Measurements from ENCODE around the gene RGS6. TPM values are rescaled to one million over a fixed set of nuclear protein-coding genes. Genes with fewer than 3 reads are reported as not detected.

The RGS6 gene
- total and polyA plus RNA-seq, 8 donors, result 0.06 to 0.47 (median 0.20) TPM; not detected in 1

- H3K9me3 ChIP-seq, result no peaks in the 10 kb centered on the region
- no peak for DNase-seq
- intact Hi-C loops (cut with DNase I), result no loop called here
- no peaks in the 10 kb centered on the region for H3K36me3 ChIP-seq
- H3K27ac ChIP-seq, result no peak overlapping the region
- no peak for TF ChIP-seq CTCF (IDR thresholded peaks at IDR 0.05)
- ATAC-seq, result no peak
- FAIRE-seq, result no peak
- no peaks in the 10 kb centered on the region for H3K27me3 ChIP-seq
- H3K4me3 ChIP-seq, result no peak overlapping the region
- peaks cover 0 to 3% (median 0%) of the 10 kb centered on the region in 3 donors for H3K4me1 ChIP-seq
- 91 to 95% methylated on average over 4 of the region's 4 CpGs for WGBS, 2 donors
Measured at GRCh38 chr14:72611506-72611905, 679.3 kb downstream of the RGS6 start.

- no peaks in the 10 kb centered on the region for H3K9me3 ChIP-seq
- H3K4me1 ChIP-seq, result peaks cover 0 to 3% (median 0%) of the 10 kb centered on the region in 3 donors
- H3K27ac ChIP-seq, result no peak overlapping the region
- no peak for FAIRE-seq
- no peak for TF ChIP-seq CTCF (IDR thresholded peaks at IDR 0.05)
- no peak overlapping the region for H3K4me3 ChIP-seq
- intact Hi-C loops (cut with DNase I), result no loop called here
- ATAC-seq, result no peak
- WGBS, 2 donors, result 94 to 96% methylated on average over 4 of the region's 4 CpGs
- no peaks in the 10 kb centered on the region for H3K27me3 ChIP-seq
- no peak for DNase-seq
- no peaks in the 10 kb centered on the region for H3K36me3 ChIP-seq
Measured at GRCh38 chr14:72612041-72612440, 679.8 kb downstream of the RGS6 start.

DNA sequence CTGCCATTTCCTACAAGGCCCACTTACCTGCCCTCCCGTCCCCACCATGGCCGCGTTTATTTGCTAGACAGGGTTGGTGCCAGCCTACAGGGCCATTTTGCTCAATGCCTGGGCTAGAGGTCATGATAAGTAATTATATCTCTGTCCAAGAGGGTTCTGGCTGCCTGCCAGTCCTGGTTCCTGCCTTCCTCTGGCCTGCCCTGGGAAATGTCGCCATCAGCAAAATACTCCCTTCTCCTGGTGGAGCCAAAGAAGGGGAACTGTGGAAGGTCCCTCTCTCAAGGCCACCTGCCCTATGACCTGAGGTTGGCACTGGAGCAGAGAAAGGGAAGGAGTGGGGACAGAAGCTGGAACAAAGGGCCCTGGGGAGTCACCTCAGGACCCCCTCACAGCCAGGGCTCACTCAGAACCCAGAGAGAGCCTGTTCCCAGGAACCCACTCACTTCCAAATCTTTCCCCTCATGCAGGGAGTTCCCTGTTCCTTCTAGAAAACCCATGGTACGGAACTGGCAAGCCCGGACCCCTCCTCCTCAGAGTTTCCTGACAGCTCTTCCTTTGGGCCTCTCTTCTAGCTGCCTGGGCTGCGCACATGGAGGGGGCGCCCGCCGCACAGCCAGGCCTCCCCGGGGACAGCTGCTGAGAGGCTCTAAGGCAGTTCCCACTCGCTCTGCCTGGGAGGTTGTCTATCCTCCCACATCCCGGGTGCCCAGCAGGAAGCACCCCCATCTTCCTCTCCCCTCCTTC lies 681.2 kb downstream of the RGS6 start:
- Histone ChIP-seq H3K4me3 (no peak overlapping the region), H3K36me3 (no peaks in the 10 kb centered on the region), H3K9me3 (no peaks in the 10 kb centered on the region), H3K4me1 (peaks cover 0 to 3% (median 0%) of the 10 kb centered on the region in 3 donors), H3K27ac (no peak overlapping the region), H3K27me3 (no peaks in the 10 kb centered on the region)
- intact Hi-C loops (cut with DNase I), result no loop called here
- WGBS, 2 donors, result 63 to 67% methylated on average over 13 of the region's 13 CpGs
- peak; percentile 48 to 86 (median 62) for DNase-seq
- peak in 3 of 4 donors; percentile 65 to 76 (median 72) for ATAC-seq
- FAIRE-seq, result no peak
- no peak for TF ChIP-seq CTCF (IDR thresholded peaks at IDR 0.05)

DNA sequence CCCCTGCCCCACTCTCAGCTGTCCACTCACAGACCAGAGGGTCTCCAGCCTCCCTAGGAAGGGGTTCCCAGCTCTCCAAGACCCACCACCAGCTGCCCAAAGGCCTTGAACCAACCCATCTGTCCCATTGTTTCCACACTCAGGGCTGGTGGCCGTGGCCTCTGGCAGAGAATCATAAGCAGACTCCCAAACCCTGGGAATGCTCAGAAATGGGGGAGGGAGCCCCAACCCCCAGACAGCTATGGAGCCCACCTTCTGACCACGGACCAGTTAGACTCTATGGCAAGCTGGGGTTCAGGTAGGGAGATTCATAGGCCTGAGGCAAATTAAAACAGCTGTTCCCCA lies 681.7 kb downstream of the RGS6 start:
- no peaks in the 10 kb centered on the region for H3K27me3 ChIP-seq
- no peak overlapping the region for H3K27ac ChIP-seq
- TF ChIP-seq CTCF (IDR thresholded peaks at IDR 0.05), result no peak
- no peak for DNase-seq
- intact Hi-C loops (cut with DNase I), result no loop called here
- no peak for ATAC-seq
- peaks cover 0 to 3% (median 0%) of the 10 kb centered on the region in 3 donors for H3K4me1 ChIP-seq
- no peaks in the 10 kb centered on the region for H3K36me3 ChIP-seq
- H3K9me3 ChIP-seq, result no peaks in the 10 kb centered on the region
- 88 to 91% methylated on average over 2 of the region's 2 CpGs for WGBS, 2 donors
- H3K4me3 ChIP-seq, result no peak overlapping the region
- FAIRE-seq, result no peak

DNA sequence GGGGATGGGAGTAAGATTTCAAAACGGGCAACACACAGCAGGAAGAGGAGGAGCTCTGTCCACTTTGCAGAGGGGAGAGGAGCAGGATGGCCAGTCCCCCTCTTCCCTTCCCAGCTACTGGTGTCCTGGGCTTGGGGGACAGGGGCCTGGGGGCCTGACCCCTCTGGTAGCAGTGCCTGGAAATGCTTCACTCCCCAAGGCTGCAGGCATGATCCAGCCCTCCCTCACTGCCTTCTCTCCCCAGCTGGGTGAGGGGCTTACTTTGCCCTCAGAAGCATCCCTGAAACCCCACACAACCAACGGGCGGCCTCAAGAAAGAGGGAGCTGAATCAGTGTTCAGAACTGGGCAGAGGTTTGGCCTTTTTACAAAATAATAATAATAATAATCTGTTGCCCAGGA lies 682.1 kb downstream of the RGS6 start:
- H3K4me1 ChIP-seq, result peaks cover 0 to 3% (median 0%) of the 10 kb centered on the region in 3 donors
- H3K9me3 ChIP-seq, result no peaks in the 10 kb centered on the region
- ATAC-seq, result no peak
- intact Hi-C loops (cut with DNase I), result no loop called here
- no peaks in the 10 kb centered on the region for H3K27me3 ChIP-seq
- 88 to 90% methylated on average over 3 of the region's 3 CpGs for WGBS, 2 donors
- no peak for FAIRE-seq
- DNase-seq, result no peak
- H3K36me3 ChIP-seq, result no peaks in the 10 kb centered on the region
- no peak overlapping the region for H3K4me3 ChIP-seq
- no peak overlapping the region for H3K27ac ChIP-seq
- no peak for TF ChIP-seq CTCF (IDR thresholded peaks at IDR 0.05)

Measured in pancreas (tissue), 10 donors.